ACHN (cell line): ENCODE results near the gene GK.
A peak's percentile ranks its signal among the peaks of the same experiment; 100 is the strongest.
"Not testable (repeated sequence)": the region's sequence is repeated elsewhere in the genome, so short reads cannot be mapped to it uniquely, and the experiment has no call there.

Experiments used
- DNase-seq: peaks from one replicate; pipeline ENCODE4 v3.0.0-alpha.2; 2015
- in situ Hi-C: cut with HindIII; loops from 2 replicates; pipeline ENCODE4 v1.10.0; 2017; ENCODE audit warnings: low sequenced_read_pairs, low pct_ligation_motif_present, low pct_unique_long_range_greater_than_20kb

Gene GK

GRCh38 chrX:30649859-30650258, 3.4 kb upstream of the GK start:
- DNase-seq = no peak
- in situ Hi-C loops = no loop called here

GRCh38 chrX:30652527-30653414, 452 bp upstream of the GK start:
- in situ Hi-C loops = no loop called here
- DNase-seq = peak; percentile 82

GRCh38 chrX:30654386-30654785, 1.2 kb downstream of the GK start:
- DNase-seq, in situ Hi-C loops: not testable (repeated sequence)

- no peak for DNase-seq
- in situ Hi-C loops = no loop called here
Observed at GRCh38 chrX:30654989-30655607, 1.9 kb downstream of the GK start.

GRCh38 chrX:30655991-30656390, 2.8 kb downstream of the GK start:
- in situ Hi-C loops = no loop called here
- DNase-seq = no peak

- no peak for DNase-seq
- in situ Hi-C loops = no loop called here
Observed at GRCh38 chrX:30657196-30658161, 4.3 kb downstream of the GK start.

- in situ Hi-C loops = no loop called here
- no peak for DNase-seq
Observed at GRCh38 chrX:30659421-30659820, 6.2 kb downstream of the GK start.

- no peak for DNase-seq
- in situ Hi-C loops = no loop called here
Observed at GRCh38 chrX:30661228-30661627, 8.0 kb downstream of the GK start.

GRCh38 chrX:30663322-30663721, 10.1 kb downstream of the GK start:
- DNase-seq = no peak
- in situ Hi-C loops = no loop called here

- no peak for DNase-seq
- in situ Hi-C loops = no loop called here
Observed at GRCh38 chrX:30665471-30665870, 12.2 kb downstream of the GK start.

GRCh38 chrX:30666094-30666493, 12.9 kb downstream of the GK start:
- no peak for DNase-seq
- in situ Hi-C loops = no loop called here

- DNase-seq = no peak
- in situ Hi-C loops = no loop called here
Observed at GRCh38 chrX:30668581-30668980, 15.4 kb downstream of the GK start.

- DNase-seq, in situ Hi-C loops: not testable (repeated sequence)
Observed at GRCh38 chrX:30671189-30671588, 18.0 kb downstream of the GK start.

- DNase-seq = no peak
- in situ Hi-C loops = no loop called here
Observed at GRCh38 chrX:30673127-30673796, 20.0 kb downstream of the GK start.

GRCh38 chrX:30673884-30674598, 20.8 kb downstream of the GK start:
- in situ Hi-C loops = no loop called here

GRCh38 chrX:30674799-30675198, 21.6 kb downstream of the GK start:
- in situ Hi-C loops = no loop called here
- no peak for DNase-seq

More at GRCh38 chrX:30673884-30674598, 20.8 kb downstream of the GK start:
- no peak for DNase-seq

- DNase-seq = no peak
- in situ Hi-C loops = no loop called here
Observed at GRCh38 chrX:30679369-30679768, 26.1 kb downstream of the GK start.

GRCh38 chrX:30680618-30681017, 27.4 kb downstream of the GK start:
- no peak for DNase-seq
- in situ Hi-C loops = no loop called here
